IMR-90 (cell line): Measurements from ENCODE around the gene NRCAM. TPM values are rescaled to one million over a fixed set of nuclear protein-coding genes. Genes with fewer than 3 reads are reported as not detected.

Experiments
- ATAC-seq: fragments of 200-7000 bp; cut with Tn5 transposase; 2 replicates; pipeline ENCODE4 v1.9.1; 2020; ENCODE audit warnings: low read depth, mild to moderate bottlenecking, moderate library complexity
- BruUV-seq: library from RNA; stranded (reverse); fragments of 400-500 nt; replicated peaks from 2 replicates; lab custom pipeline; 2021; lab: Mats Ljungman, UMichigan
- CTCF ChIA-PET: fragments of 300-600 bp; formaldehyde crosslinking; extraction: SDS; loops from one replicate; lab custom pipeline; 2021; ENCODE audit warnings: antibody characterized with exemption; lab: Yijun Ruan, JAX
- POLR2A ChIA-PET: fragments of 300-600 bp; sonication (Branson Sonifier 250); formaldehyde crosslinking; loops from one replicate; lab custom pipeline; 2022; ENCODE audit warnings: antibody characterized with exemption; ENCODE audit not compliant: unreplicated experiment; lab: Charles Lee
- DNase-seq: peaks from one replicate; pipeline ENCODE4 v3.0.0; 2013
- H2AFZ ChIP-seq: replicated peaks from 2 replicates; pipeline ENCODE3; 2013; ENCODE audit warnings: low read length, mild to moderate bottlenecking; ENCODE audit not compliant: poor library complexity
- H2AK5ac ChIP-seq: 2 replicates; pipeline ENCODE4 v1.6.1; 2013; ENCODE audit warnings: low read depth, low read length, inconsistent platforms
- H2AK9ac ChIP-seq: replicated peaks from 2 replicates; pipeline ENCODE3; 2013; ENCODE audit warnings: mild to moderate bottlenecking, low read depth, low read length, moderate library complexity; ENCODE audit not compliant: poor library complexity
- H2BK120ac ChIP-seq: 2 replicates; pipeline ENCODE4 v1.6.1; 2013; ENCODE audit warnings: low read depth, low read length, inconsistent platforms
- H2BK15ac ChIP-seq: 3 replicates; pipeline ENCODE4 v1.6.1; 2013; ENCODE audit warnings: low read depth, low read length, inconsistent platforms
- H2BK20ac ChIP-seq: 2 replicates; pipeline ENCODE4 v1.6.1; 2013; ENCODE audit warnings: low read depth, mild to moderate bottlenecking, inconsistent platforms, low read length, moderate library complexity
- H2BK5ac ChIP-seq: 2 replicates; pipeline ENCODE4 v1.6.1; 2013; ENCODE audit warnings: mild to moderate bottlenecking, low read depth, low read length, inconsistent platforms; ENCODE audit not compliant: poor library complexity, severe bottlenecking
- H3K14ac ChIP-seq: replicated peaks from 2 replicates; pipeline ENCODE4 v1.6.1; 2013; ENCODE audit warnings: low read depth, low read length, inconsistent platforms
- H3K18ac ChIP-seq: 2 replicates; pipeline ENCODE4 v1.6.1; 2013; ENCODE audit warnings: low read depth, low read length, control low read depth
- H3K23ac ChIP-seq: 2 replicates; pipeline ENCODE4 v1.6.1; 2013; ENCODE audit warnings: low read depth, low read length, inconsistent platforms
- H3K27ac ChIP-seq: 2 replicates; pipeline ENCODE4 v1.5.1; 2013; ENCODE audit warnings: mild to moderate bottlenecking, control low read depth, low read length; ENCODE audit not compliant: insufficient read depth
- H3K27me3 ChIP-seq: 2 replicates; pipeline ENCODE4 v1.6.1; 2013; ENCODE audit warnings: low read length; ENCODE audit not compliant: control insufficient read depth, insufficient read depth
- H3K36me3 ChIP-seq: 2 replicates; pipeline ENCODE4 v1.6.1; 2013; ENCODE audit warnings: low read length, mixed read lengths; ENCODE audit not compliant: control insufficient read depth, insufficient read depth
- H3K4ac ChIP-seq: 2 replicates; pipeline ENCODE4 v1.6.1; 2013; ENCODE audit warnings: low read depth, low read length, inconsistent platforms
- H3K4me1 ChIP-seq: 2 replicates; pipeline ENCODE4 v1.6.1; 2013; ENCODE audit warnings: low read length, mixed read lengths; ENCODE audit not compliant: control insufficient read depth, insufficient read depth
- H3K4me2 ChIP-seq: 2 replicates; pipeline ENCODE4 v1.6.1; 2013; ENCODE audit warnings: low read depth, mild to moderate bottlenecking, control low read depth, low read length, moderate library complexity
- H3K4me3 ChIP-seq: 2 replicates; pipeline ENCODE4 v1.5.1; 2013; ENCODE audit warnings: low read depth, mild to moderate bottlenecking, control low read depth, low read length, moderate library complexity; ENCODE audit not compliant: insufficient read depth
- H3K56ac ChIP-seq: 2 replicates; pipeline ENCODE4 v1.6.1; 2013; ENCODE audit warnings: low read length, inconsistent platforms; ENCODE audit not compliant: insufficient read depth; ENCODE audit errors: extremely low read depth
- H3K79me1 ChIP-seq, 2 experiments: 2 replicates each; pipeline ENCODE4 v1.6.1; 2013; ENCODE audit warnings: low read length in 2 of 2, inconsistent platforms in 1 of 2, low read depth in 1 of 2
- H3K9ac ChIP-seq: 2 replicates; pipeline ENCODE4 v1.6.1; 2013; ENCODE audit warnings: low read depth, low read length, control low read depth
- H3K9me1 ChIP-seq: 2 replicates; pipeline ENCODE4 v1.6.1; 2013; ENCODE audit warnings: low read length, inconsistent platforms; ENCODE audit not compliant: insufficient read depth
- H3K9me3 ChIP-seq: 2 replicates; pipeline ENCODE4 v1.6.1; 2013; ENCODE audit warnings: low read length; ENCODE audit not compliant: control insufficient read depth, insufficient read depth
- H4K20me1 ChIP-seq: 2 replicates; pipeline ENCODE4 v1.6.1; 2013; ENCODE audit warnings: low read length, inconsistent platforms; ENCODE audit not compliant: insufficient read depth
- H4K5ac ChIP-seq: 2 replicates; pipeline ENCODE4 v1.6.1; 2013; ENCODE audit warnings: mild to moderate bottlenecking, low read depth, low read length, control low read depth
- H4K8ac ChIP-seq, 2 experiments: 2 replicates each; pipeline ENCODE4 v1.6.1; 2013; ENCODE audit warnings: low read depth in 2 of 2, low read length in 2 of 2, control low read depth in 1 of 2, inconsistent platforms in 1 of 2
- H4K91ac ChIP-seq: 2 replicates; pipeline ENCODE4 v1.6.1; 2013; ENCODE audit warnings: low read depth, low read length, inconsistent platforms; ENCODE audit not compliant: insufficient read depth
- CEBPB ChIP-seq: IDR thresholded peaks from 2 replicates; pipeline ENCODE4 v1.6.1; 2012; ENCODE audit warnings: low read depth, low read length, improper control_type of control experiment
- CHD1 ChIP-seq: IDR thresholded peaks from 2 replicates; pipeline ENCODE4 v1.6.1; 2012; ENCODE audit warnings: low read depth, low read length, improper control_type of control experiment
- CTCF ChIP-seq: conservative IDR thresholded peaks from 2 replicates; pipeline ENCODE4 v1.5.1; 2012; ENCODE audit warnings: mild to moderate bottlenecking, low read depth, low read length, improper control_type of control experiment
- FOS ChIP-seq: fragments of 150-350 bp; IDR thresholded peaks from 2 replicates; pipeline ENCODE4 v1.6.1; 2016; ENCODE audit warnings: low read depth, low read length
- MAFK ChIP-seq: IDR thresholded peaks from 2 replicates; pipeline ENCODE4 v1.6.1; 2012; ENCODE audit warnings: low read depth, low read length, improper control_type of control experiment
- MAZ ChIP-seq: IDR thresholded peaks from 2 replicates; pipeline ENCODE4 v1.6.1; 2012; ENCODE audit warnings: low read depth, mild to moderate bottlenecking, low read length, improper control_type of control experiment, moderate library complexity, borderline replicate concordance
- MXI1 ChIP-seq: IDR thresholded peaks from 2 replicates; pipeline ENCODE4 v1.6.1; 2012; ENCODE audit warnings: low read depth, mild to moderate bottlenecking, low read length, moderate library complexity, borderline replicate concordance
- NFE2L2 ChIP-seq: fragments of 150-350 bp; IDR thresholded peaks from 2 replicates; pipeline ENCODE4 v1.6.1; 2016; ENCODE audit warnings: low read depth, mild to moderate bottlenecking, low read length
- POLR2A ChIP-seq: IDR thresholded peaks from 2 replicates; pipeline ENCODE4 v1.6.1; 2012; ENCODE audit warnings: mild to moderate bottlenecking, low read depth, low read length
- RAD21 ChIP-seq: IDR thresholded peaks from 2 replicates; pipeline ENCODE4 v1.6.1; 2012; ENCODE audit warnings: low read length, improper control_type of control experiment
- RCOR1 ChIP-seq: IDR thresholded peaks from 2 replicates; pipeline ENCODE4 v1.6.1; 2012; ENCODE audit warnings: mild to moderate bottlenecking, low read length, improper control_type of control experiment; ENCODE audit not compliant: insufficient replicate concordance
- RFX5 ChIP-seq: IDR thresholded peaks from 2 replicates; pipeline ENCODE4 v1.8.0; 2012; ENCODE audit warnings: low read depth, mild to moderate bottlenecking, low read length, moderate library complexity
- SMC3 ChIP-seq: fragments of 150-350 bp; IDR thresholded peaks from 2 replicates; pipeline ENCODE4 v1.6.1; 2016; ENCODE audit warnings: low read depth, mild to moderate bottlenecking, antibody characterized with exemption, low read length, moderate library complexity
- WGBS, 2 experiments: methylation state at CpG; one replicate each; pipeline versions ENCODE4 v1.1.5 to v1.1.7; 2013; ENCODE audit warnings: missing lambda C conversion rate in 2 of 2; ENCODE audit not compliant: insufficient read length in 1 of 2; ENCODE audit errors: extremely low coverage in 2 of 2; 5-methylcytosine and 5-hydroxymethylcytosine counted together
- dilution Hi-C: fragments of 300-500 bp; cut with HindIII; formaldehyde crosslinking; loops from one replicate; pipeline ENCODE4 v1.14.3; 2018; ENCODE audit warnings: low sequenced_read_pairs; ENCODE audit not compliant: unreplicated experiment
- in situ Hi-C: fragments of 300-500 bp; cut with MboI; formaldehyde crosslinking; loops from 3 replicates; pipeline ENCODE4 v1.14.3; 2019; ENCODE audit warnings: low sequenced_read_pairs, inconsistent platforms, mixed read lengths
- intact Hi-C: fragments of 100-400 bp; cut with micrococcal nuclease; formaldehyde crosslinking; loops from 2 replicates; pipeline ENCODE4 v1.10.0; 2022
- polyA plus RNA-seq, 3 experiments: library from polyadenylated mRNA; depleted of rRNA; stranded (reverse); fragments of >200 nt; gene quantifications; 2 replicates each; pipeline ENCODE4 v1.2.3, GENCODE V29; 2012; ENCODE audit warnings: low replicate concordance in 1 of 3
- total RNA-seq: library from RNA; depleted of rRNA; stranded (reverse); fragments of >200 nt; gene quantifications from 2 replicates; pipeline ENCODE4 v1.2.3, GENCODE V29; 2012
- TF ChIP-seq, protein P1 (sequence below): fragments of 150-350 bp; IDR thresholded peaks from 2 replicates; pipeline ENCODE4 v1.6.1; 2017; ENCODE audit warnings: mild to moderate bottlenecking, antibody characterized with exemption, low read length, low read depth
- TF ChIP-seq, protein P2 (sequence below): fragments of 150-350 bp; IDR thresholded peaks from 2 replicates; pipeline ENCODE4 v1.6.1; 2016; ENCODE audit warnings: low read depth, mild to moderate bottlenecking, low read length, moderate library complexity, borderline replicate concordance

The NRCAM gene
- total and polyA plus RNA-seq, 2 of the 4 experiments (the other 2 are of a cell fraction): 0.46 to 1.1 TPM

- Histone ChIP-seq H4K8ac (no peak overlapping the region), H2AK9ac (no peak overlapping the region), H3K9ac (no peak overlapping the region), H3K56ac (no peak overlapping the region), H2BK120ac (no peak overlapping the region), H2BK15ac (no peak overlapping the region), H2AFZ (no peak overlapping the region), H3K14ac (no peak overlapping the region), H3K36me3 (no peaks in the 10 kb centered on the region), H3K27me3 (no peaks in the 10 kb centered on the region; the same call in 1 of the 2 replicates), H2BK20ac (no peak overlapping the region), H3K4ac (no peak overlapping the region), H3K9me3 (no peaks in the 10 kb centered on the region), H3K4me3 (no peak overlapping the region), H2AK5ac (no peak overlapping the region), H3K4me1 (no peaks in the 10 kb centered on the region), H3K9me1 (no peaks in the 10 kb centered on the region), H3K23ac (no peak overlapping the region), H3K18ac (no peak overlapping the region), H3K4me2 (no peak overlapping the region), H4K91ac (no peak overlapping the region), H3K79me1 (no peaks in the 10 kb centered on the region), H2BK5ac (no peak overlapping the region), H4K5ac (no peak overlapping the region), H3K27ac (no peak overlapping the region), H4K20me1 (no peaks in the 10 kb centered on the region)
- ATAC-seq: no peak
- WGBS, 2 experiments: no CpG with 5 or more reads among the region's 3 CpGs
- DNase-seq: no peak
- intact Hi-C loops: no loop called here
- BruUV-seq: no TSS peak
- dilution Hi-C loops: no loop called here
- in situ Hi-C loops: no loop called here
- TF ChIP-seq MAZ (no peak), POLR2A (no peak), RCOR1 (no peak), CHD1 (no peak), CTCF (no peak), RFX5 (no peak), FOS (no peak), RAD21 (no peak), MXI1 (no peak), MAFK (no peak), NFE2L2 (no peak), CEBPB (no peak), SMC3 (no peak)
- TF ChIP-seq, protein P1, sequence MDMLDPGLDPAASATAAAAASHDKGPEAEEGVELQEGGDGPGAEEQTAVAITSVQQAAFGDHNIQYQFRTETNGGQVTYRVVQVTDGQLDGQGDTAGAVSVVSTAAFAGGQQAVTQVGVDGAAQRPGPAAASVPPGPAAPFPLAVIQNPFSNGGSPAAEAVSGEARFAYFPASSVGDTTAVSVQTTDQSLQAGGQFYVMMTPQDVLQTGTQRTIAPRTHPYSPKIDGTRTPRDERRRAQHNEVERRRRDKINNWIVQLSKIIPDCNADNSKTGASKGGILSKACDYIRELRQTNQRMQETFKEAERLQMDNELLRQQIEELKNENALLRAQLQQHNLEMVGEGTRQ: no peak
- TF ChIP-seq, protein P2, sequence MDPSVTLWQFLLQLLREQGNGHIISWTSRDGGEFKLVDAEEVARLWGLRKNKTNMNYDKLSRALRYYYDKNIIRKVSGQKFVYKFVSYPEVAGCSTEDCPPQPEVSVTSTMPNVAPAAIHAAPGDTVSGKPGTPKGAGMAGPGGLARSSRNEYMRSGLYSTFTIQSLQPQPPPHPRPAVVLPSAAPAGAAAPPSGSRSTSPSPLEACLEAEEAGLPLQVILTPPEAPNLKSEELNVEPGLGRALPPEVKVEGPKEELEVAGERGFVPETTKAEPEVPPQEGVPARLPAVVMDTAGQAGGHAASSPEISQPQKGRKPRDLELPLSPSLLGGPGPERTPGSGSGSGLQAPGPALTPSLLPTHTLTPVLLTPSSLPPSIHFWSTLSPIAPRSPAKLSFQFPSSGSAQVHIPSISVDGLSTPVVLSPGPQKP: no peak
- POLR2A ChIA-PET: no interaction called here
- CTCF ChIA-PET: no interaction called here
Observed at GRCh38 chr7:108436906-108437305, 19.3 kb downstream of the NRCAM start.
